PFSK-1 (cell line): ENCODE measurements around the gene ADAMTS17.

Source experiments
- FOXP2 ChIP-seq: optimal IDR thresholded peaks from 2 replicates; pipeline ENCODE3; 2011; ENCODE audit warnings: borderline replicate concordance, control low read depth, inconsistent platforms; ENCODE audit not compliant: insufficient read depth; ENCODE audit errors: extremely low read length, extremely low read depth
- POLR2AphosphoS5 ChIP-seq: IDR thresholded peaks from 2 replicates; pipeline ENCODE4 v1.6.1; 2012; ENCODE audit warnings: low read depth, mild to moderate bottlenecking, control low read depth, low read length, moderate library complexity
- REST ChIP-seq, 2 experiments: IDR thresholded peaks; 2 replicates each; pipeline versions ENCODE4 v1.6.1 to v1.8.0; 2011 to 2012; ENCODE audit warnings: low read depth in 2 of 2, low read length in 2 of 2, control low read depth in 1 of 2, inconsistent platforms in 1 of 2, mild to moderate bottlenecking in 1 of 2, moderate library complexity in 1 of 2; ENCODE audit not compliant: insufficient read depth in 1 of 2
- SIN3A ChIP-seq: IDR thresholded peaks from 2 replicates; pipeline ENCODE4 v1.6.1; 2012; ENCODE audit warnings: mild to moderate bottlenecking, low read length, moderate library complexity, borderline replicate concordance; ENCODE audit not compliant: insufficient read depth
- TAF1 ChIP-seq: IDR thresholded peaks from 2 replicates; pipeline ENCODE4 v1.6.1; 2012; ENCODE audit warnings: low read length, control low read depth, borderline replicate concordance; ENCODE audit not compliant: insufficient read depth

The ADAMTS17 gene

GRCh38 chr15:100105101-100105500, 236.7 kb downstream of the ADAMTS17 start:
- TF ChIP-seq FOXP2 = no peak
- no peak for TF ChIP-seq SIN3A
- no peak for TF ChIP-seq TAF1
- no peak for TF ChIP-seq REST (IDR thresholded peaks at IDR 0.05; ENCODE audit: insufficient read depth in 1 of 2, low read depth in 2 of 2, low read length in 2 of 2)
- TF ChIP-seq POLR2AphosphoS5 = no peak

- TF ChIP-seq TAF1 (no peak), SIN3A (no peak), FOXP2 (no peak), POLR2AphosphoS5 (no peak), REST (IDR thresholded peaks at IDR 0.05; ENCODE audit: insufficient read depth in 1 of 2, low read depth in 2 of 2, low read length in 2 of 2) (no peak)
Observed at GRCh38 chr15:100104245-100104644, 237.5 kb downstream of the ADAMTS17 start.

GRCh38 chr15:100103828-100104227, 237.9 kb downstream of the ADAMTS17 start:
- TF ChIP-seq FOXP2 (no peak), SIN3A (no peak), POLR2AphosphoS5 (no peak), TAF1 (no peak), REST (IDR thresholded peaks at IDR 0.05; ENCODE audit: insufficient read depth in 1 of 2, low read depth in 2 of 2, low read length in 2 of 2) (no peak)

GRCh38 chr15:100101426-100102089, 240.2 kb downstream of the ADAMTS17 start:
- TF ChIP-seq SIN3A (no peak), POLR2AphosphoS5 (no peak), FOXP2 (no peak), REST (IDR thresholded peaks at IDR 0.05; ENCODE audit: insufficient read depth in 1 of 2, low read depth in 2 of 2, low read length in 2 of 2) (no peak), TAF1 (no peak)
